K562 (cell line): Measurements from ENCODE around the gene PASD1. TPM values are rescaled to one million over a fixed set of nuclear protein-coding genes. Genes with fewer than 3 reads are reported as not detected.

Source experiments
- ATAC-seq: fragments of 200-7000 bp; cut with Tn5 transposase; 3 replicates; pipeline ENCODE4 v1.9.1; 2020; ENCODE audit warnings: moderate library complexity
- BruUV-seq: library from RNA; stranded (reverse); fragments of 400-500 nt; replicated peaks from 2 replicates; lab custom pipeline; 2021; lab: Mats Ljungman, UMichigan
- CTCF ChIA-PET: fragments of 300-600 bp; formaldehyde crosslinking; extraction: SDS; loops from one replicate; lab custom pipeline; 2021; ENCODE audit warnings: low intra/inter-chr PET ratio; lab: Yijun Ruan, JAX
- POLR2A ChIA-PET: fragments of 300-600, 350-650 bp; sonication (Branson Sonifier 250); formaldehyde crosslinking; extraction: SDS; loops from one replicate; lab custom pipeline; 2021; ENCODE audit warnings: antibody characterized with exemption, inconsistent platforms; lab: Yijun Ruan, JAX
- DNase-seq, 4 experiments: peaks; one replicate each; pipeline versions ENCODE4 v3.0.0 to v3.0.0-alpha.2; 2011 to 2018; ENCODE audit warnings: low spot score in 3 of 4, mixed read lengths in 3 of 4; ENCODE audit errors: extremely low read depth in 1 of 4
- FAIRE-seq: peaks from 2 replicates; lab custom pipeline; 2011; peaks lifted over from hg19 to GRCh38; lab: Jason Lieb, UNC
- H2AFZ ChIP-seq: 2 replicates; pipeline ENCODE4 v1.6.0; 2011; ENCODE audit warnings: low read depth, low read length, control low read depth, inconsistent platforms
- H3K27ac ChIP-seq: fragments of 200-600 bp; 3 replicates; pipeline ENCODE4 v1.8.0; 2011; ENCODE audit warnings: low read depth, mild to moderate bottlenecking, control low read depth, inconsistent platforms, low read length, moderate library complexity, mixed read lengths; ENCODE audit errors: extremely low read depth
- H3K27me3 ChIP-seq, 2 experiments: fragments of 300-600 bp in 1 of 2; 2 replicates in 1 of 2; 3 replicates in 1 of 2; pipeline versions ENCODE4 v1.6.0 to v1.8.0; 2011; ENCODE audit warnings: inconsistent platforms in 2 of 2, low read length in 2 of 2, mild to moderate bottlenecking in 1 of 2, mixed read lengths in 1 of 2, moderate library complexity in 1 of 2; ENCODE audit not compliant: control insufficient read depth in 2 of 2, insufficient read depth in 2 of 2
- H3K36me3 ChIP-seq: fragments of 300-600 bp; 3 replicates; pipeline ENCODE4 v1.8.0; 2011; ENCODE audit warnings: mild to moderate bottlenecking, low read length, inconsistent platforms; ENCODE audit not compliant: control insufficient read depth, insufficient read depth
- H3K4me1 ChIP-seq, 2 experiments: fragments of 200-600 bp in 1 of 2; replicated peaks in 1 of 2; 2 replicates in 1 of 2; 3 replicates in 1 of 2; pipeline versions ENCODE4 v1.5.1 to v1.8.0; 2011; ENCODE audit warnings: inconsistent platforms in 2 of 2, low read length in 2 of 2, mild to moderate bottlenecking in 1 of 2, mixed read lengths in 1 of 2, moderate library complexity in 1 of 2; ENCODE audit not compliant: control insufficient read depth in 2 of 2, insufficient read depth in 2 of 2
- H3K4me2 ChIP-seq: 2 replicates; pipeline ENCODE4 v1.6.1; 2011; ENCODE audit warnings: low read length, control low read depth, inconsistent platforms, mixed read lengths; ENCODE audit not compliant: insufficient read depth
- H3K4me3 ChIP-seq: fragments of 200-600 bp; sonication (generic), shearing (Covaris generic); 2 replicates; pipeline ENCODE4 v1.5.1; 2016; ENCODE audit warnings: control low read depth, inconsistent platforms
- H3K79me2 ChIP-seq: fragments of 200-600 bp; 3 replicates; pipeline ENCODE4 v1.8.0; 2011; ENCODE audit warnings: low read length, inconsistent platforms; ENCODE audit not compliant: control insufficient read depth, insufficient read depth
- H3K9ac ChIP-seq, 2 experiments: 2 replicates each; pipeline versions ENCODE4 v1.6.0 to v1.6.1; 2011; ENCODE audit warnings: low read depth in 2 of 2, low read length in 2 of 2, control low read depth in 1 of 2, inconsistent platforms in 1 of 2, mild to moderate bottlenecking in 1 of 2, mixed read lengths in 1 of 2; ENCODE audit not compliant: insufficient read depth in 1 of 2
- H3K9me1 ChIP-seq: one replicate; pipeline ENCODE4 v1.6.0; 2011; ENCODE audit warnings: inconsistent platforms, mild to moderate bottlenecking, low read length, moderate library complexity; ENCODE audit not compliant: control insufficient read depth, insufficient read depth
- H3K9me3 ChIP-seq: replicated peaks from 2 replicates; pipeline ENCODE4 v1.5.1; 2011; ENCODE audit warnings: low read depth, low read length, inconsistent platforms; ENCODE audit not compliant: control insufficient read depth, insufficient read depth
- H4K20me1 ChIP-seq: replicated peaks from 2 replicates; pipeline ENCODE4 v1.6.1; 2011; ENCODE audit warnings: low read length, inconsistent platforms, mixed read lengths; ENCODE audit not compliant: control insufficient read depth, insufficient read depth
- ARID1B ChIP-seq: fragments of 450-650 bp; IDR thresholded peaks from 2 replicates; pipeline ENCODE4 v1.6.1; 2016; ENCODE audit warnings: antibody characterized with exemption, mild to moderate bottlenecking, inconsistent platforms
- C11orf30 ChIP-seq: fragments of 450-650 bp; IDR thresholded peaks from 2 replicates; pipeline ENCODE4 v1.6.1; 2016; ENCODE audit warnings: low read depth, mild to moderate bottlenecking
- CBX8 ChIP-seq: fragments of 200-600 bp; sonication (generic); IDR thresholded peaks from 2 replicates; pipeline ENCODE4 v1.6.1; 2012; ENCODE audit warnings: borderline replicate concordance, mixed run types, low read depth, mild to moderate bottlenecking, moderate library complexity, mixed read lengths, low read length, control low read depth, inconsistent platforms; ENCODE audit not compliant: poor library complexity, severe bottlenecking; ENCODE audit errors: extremely low read depth
- DPF2 ChIP-seq: fragments of 450-650 bp; IDR thresholded peaks from 2 replicates; pipeline ENCODE4 v1.6.1; 2016
- ETV1 ChIP-seq: fragments of 450-650 bp; conservative IDR thresholded peaks from 2 replicates; pipeline ENCODE4 v1.6.1; 2016; ENCODE audit warnings: missing genetic modification characterization, control low read depth, low read depth, missing compliant biosample characterization
- FOSL1 ChIP-seq: fragments of 200-800 bp; sonication (Bioruptor generic); conservative IDR thresholded peaks from 2 replicates; pipeline ENCODE4 v1.6.1; 2016; ENCODE audit warnings: missing genetic modification characterization, missing compliant biosample characterization
- JUND ChIP-seq, 2 experiments: IDR thresholded peaks; 2 replicates in 1 of 2; 3 replicates in 1 of 2; pipeline ENCODE4 v1.6.1; 2011; ENCODE audit warnings: borderline replicate concordance in 2 of 2, low read depth in 2 of 2, low read length in 2 of 2, improper control_type of control experiment in 1 of 2, missing biosample characterization in 1 of 2, missing genetic modification characterization in 1 of 2, missing genetic modification reagents in 1 of 2
- NFYB ChIP-seq: IDR thresholded peaks from 2 replicates; pipeline ENCODE4 v1.6.1; 2011; ENCODE audit warnings: mild to moderate bottlenecking, moderate library complexity; ENCODE audit not compliant: insufficient read length; ENCODE audit errors: extremely low read depth
- SMARCA4 ChIP-seq: fragments of 450-650 bp; IDR thresholded peaks from 2 replicates; pipeline ENCODE4 v1.6.1; 2016
- SMARCC2 ChIP-seq: fragments of 450-650 bp; IDR thresholded peaks from 2 replicates; pipeline ENCODE4 v1.6.1; 2017; ENCODE audit warnings: antibody characterized with exemption, moderate library complexity, mild to moderate bottlenecking, low read depth
- SMARCE1 ChIP-seq: fragments of 450-650 bp; IDR thresholded peaks from 2 replicates; pipeline ENCODE4 v1.7.1; 2016; ENCODE audit warnings: mild to moderate bottlenecking
- SRSF9 ChIP-seq: fragments of 200-400 bp; formaldehyde crosslinking; IDR thresholded peaks from 2 replicates; pipeline ENCODE4 v1.6.1; 2017; ENCODE audit warnings: low read depth, low read length, borderline replicate concordance
- ZBTB1 ChIP-seq: sonication (generic); formaldehyde crosslinking; IDR thresholded peaks from 2 replicates; pipeline ENCODE4 v1.8.1; 2023; ENCODE audit warnings: missing genetic modification reagents, low read depth, mild to moderate bottlenecking, borderline replicate concordance
- WGBS: fragments of 100-300 bp; shearing (Covaris generic); methylation state at CpG from one replicate; pipeline ENCODE4 v1.1.6; 2016; ENCODE audit warnings: low coverage, mixed read lengths; ENCODE audit not compliant: insufficient coverage; ENCODE audit errors: missing lambda C conversion rate; 5-methylcytosine and 5-hydroxymethylcytosine counted together
- in situ Hi-C: fragments of 300-500 bp; cut with MboI; formaldehyde crosslinking; loops from 4 replicates; pipeline ENCODE4 v1.15.0; 2018; ENCODE audit warnings: inconsistent platforms, mixed read lengths
- intact Hi-C: fragments of 100-400 bp; cut with micrococcal nuclease; formaldehyde crosslinking; loops from 2 replicates; pipeline ENCODE4 v1.14.2; 2022
- polyA plus RNA-seq, 8 experiments: library from polyadenylated mRNA; depleted of rRNA in 4 of 8; stranded (reverse) in 5 of 8; unstranded in 3 of 8; fragments of >200 nt; fragmentation: Nextera tagmentation in 2 of 8; fragmentation: Illumina TruSeq in 1 of 8; extraction: Ambion mirVana in 2 of 8; extraction: Trizol in 1 of 8; gene quantifications; 2 replicates each; pipeline versions ENCODE4 v1.2.1 to v1.2.3, GENCODE V29; 2011 to 2014; ENCODE audit warnings: inconsistent platforms in 1 of 8, missing spikeins in 1 of 8
- total RNA-seq, 7 experiments: library from RNA; depleted of rRNA in 6 of 7; stranded (reverse); fragments of >200 nt in 6 of 7; fragmentation: Illumina TruSeq in 2 of 7; extraction: Trizol in 2 of 7; gene quantifications; 2 replicates each; pipeline versions ENCODE4 v1.2.1 to v1.2.3, GENCODE V29; 2011 to 2021; ENCODE audit warnings: low replicate concordance in 1 of 7
- TF ChIP-seq, protein P1 (sequence below), 2 experiments: fragments of 450-650 bp in 1 of 2; sonication (generic) in 1 of 2; formaldehyde crosslinking in 1 of 2; IDR thresholded peaks in 1 of 2; conservative IDR thresholded peaks in 1 of 2; 2 replicates each; pipeline versions ENCODE4 v1.6.1 to v1.8.1; 2016 to 2023; ENCODE audit warnings: mild to moderate bottlenecking in 2 of 2, moderate library complexity in 2 of 2, inconsistent platforms in 1 of 2, missing genetic modification reagents in 1 of 2

Gene PASD1
- total and polyA plus RNA-seq, 9 of the 15 experiments (the other 6 are each of a cell fraction or from before 2014, with no cell fraction given) = 1.7 to 12.8 (median 9.6) TPM

GRCh38 chrX:151621422-151621821 lies 57.9 kb downstream of the PASD1 start:
- no peaks in the 10 kb centered on the region for H3K9me1 ChIP-seq
- BruUV-seq = no TSS peak
- TF ChIP-seq SMARCE1 (0 out of 2 replicates have a peak, but pooled peaks have one; percentile 26), NFYB (no peak), JUND (IDR thresholded peaks at IDR 0.05; ENCODE audit: borderline replicate concordance, low read depth, low read length) (peak; percentile 80), JUND (tag; IDR thresholded peaks at IDR 0.05; ENCODE audit: borderline replicate concordance, low read depth, low read length) (peak; percentile 71; the same call in 2 of the 3 replicates), CBX8 (no peak), ETV1 (tag) (no peak), SMARCA4 (0 out of 2 replicates have a peak, but pooled peaks have one; percentile 51), ZBTB1 (CRISPR knock-in tag) (no peak), SMARCC2 (0 out of 2 replicates have a peak, but pooled peaks have one; percentile 36), FOSL1 (peak; percentile 88), DPF2 (0 out of 2 replicates have a peak, but pooled peaks have one; percentile 24), SRSF9 (no peak), C11orf30 (0 out of 2 replicates have a peak, but pooled peaks have one; percentile 5), ARID1B (peak; percentile 60)
- TF ChIP-seq, protein P1, sequence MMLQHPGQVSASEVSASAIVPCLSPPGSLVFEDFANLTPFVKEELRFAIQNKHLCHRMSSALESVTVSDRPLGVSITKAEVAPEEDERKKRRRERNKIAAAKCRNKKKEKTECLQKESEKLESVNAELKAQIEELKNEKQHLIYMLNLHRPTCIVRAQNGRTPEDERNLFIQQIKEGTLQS (IDR thresholded peaks at IDR 0.05) = peak; percentile 54; the same call in 1 of the 2 replicates
- TF ChIP-seq, protein P1 (CRISPR knock-in tag; conservative IDR thresholded peaks at IDR 0.05) = no peak

More at GRCh38 chrX:151621422-151621821, 57.9 kb downstream of the PASD1 start:
- no peak overlapping the region for H3K4me2 ChIP-seq
- H4K20me1 ChIP-seq = no peaks in the 10 kb centered on the region
- no peaks in the 10 kb centered on the region for H3K9me3 ChIP-seq
- H2AFZ ChIP-seq = no peak overlapping the region
- H3K27me3 ChIP-seq = no peaks in the 10 kb centered on the region; a peak in 1 of 5 replicates
- in situ Hi-C loops = no loop called here
- DNase-seq = peak in 1 of 4 experiments; percentile 14
- H3K4me3 ChIP-seq = no peak overlapping the region
- H3K36me3 ChIP-seq = no peaks in the 10 kb centered on the region
- no peak overlapping the region for H3K9ac ChIP-seq
- no peaks in the 10 kb centered on the region; a peak in 3 of 5 replicates for H3K4me1 ChIP-seq
- no peak for ATAC-seq
- no peaks in the 10 kb centered on the region for H3K79me2 ChIP-seq
- 0% methylated on average over 3 of the region's 3 CpGs for WGBS
- intact Hi-C loops = no loop called here
- POLR2A ChIA-PET = no interaction called here
- FAIRE-seq = peak; percentile 46
- CTCF ChIA-PET = no interaction called here
- H3K27ac ChIP-seq = no peak overlapping the region
